ENCODE data around the gene STK38. TPM values are rescaled to one million over a fixed set of nuclear protein-coding genes. Genes with fewer than 3 reads are reported as not detected.

The STK38 gene
- total RNA-seq, 3 donors from 2014 or later: 27.5 to 39.4 (median 31.4) TPM

- peaks cover 5% of the 10 kb centered on the region for H3K36me3 ChIP-seq
- H3K9me3 ChIP-seq: no peaks in the 10 kb centered on the region
- DNase-seq (ENCODE audit: low spot score in 2 of 2): no peak
- no peaks in the 10 kb centered on the region for H3K27me3 ChIP-seq
- peaks cover 0 to 6% of the 10 kb centered on the region in 2 donors for H3K4me1 ChIP-seq
- no peak overlapping the region for H3K27ac ChIP-seq
- no peak overlapping the region for H3K4me3 ChIP-seq
- TF ChIP-seq CTCF (IDR thresholded peaks at IDR 0.05) (no peak), POLR2A (IDR thresholded peaks at IDR 0.05) (no peak), POLR2AphosphoS5 (IDR thresholded peaks at IDR 0.05) (no peak)
- intact Hi-C loops (cut with DNase I; ENCODE audit: low total_unique reads): no loop called here
These were observed 32.5 kb downstream of the STK38 start for GRCh38 chr6:36514554-36515456.

- no peaks in the 10 kb centered on the region for H3K9me3 ChIP-seq
- H3K27me3 ChIP-seq: no peaks in the 10 kb centered on the region
- H3K27ac ChIP-seq: no peak overlapping the region
- intact Hi-C loops (cut with DNase I; ENCODE audit: low total_unique reads): no loop called here
- no peak for DNase-seq (ENCODE audit: low spot score in 2 of 2)
- no peaks in the 10 kb centered on the region for H3K4me1 ChIP-seq
- no peak overlapping the region for H3K4me3 ChIP-seq
- H3K36me3 ChIP-seq: no peaks in the 10 kb centered on the region
- TF ChIP-seq CTCF (IDR thresholded peaks at IDR 0.05): no peak
- TF ChIP-seq POLR2AphosphoS5 (IDR thresholded peaks at IDR 0.05): no peak
- TF ChIP-seq POLR2A (IDR thresholded peaks at IDR 0.05): no peak
These were observed 36.9 kb downstream of the STK38 start for GRCh38 chr6:36510365-36510764.

- no peaks in the 10 kb centered on the region for H3K9me3 ChIP-seq
- no peaks in the 10 kb centered on the region for H3K27me3 ChIP-seq
- no peak for TF ChIP-seq CTCF (IDR thresholded peaks at IDR 0.05)
- no peak for TF ChIP-seq POLR2AphosphoS5 (IDR thresholded peaks at IDR 0.05)
- TF ChIP-seq POLR2A (IDR thresholded peaks at IDR 0.05): no peak
- no peak for DNase-seq (ENCODE audit: low spot score in 2 of 2)
- no peaks in the 10 kb centered on the region for H3K36me3 ChIP-seq
- H3K27ac ChIP-seq: no peak overlapping the region
- no peaks in the 10 kb centered on the region for H3K4me1 ChIP-seq
- no peak overlapping the region for H3K4me3 ChIP-seq
- intact Hi-C loops (cut with DNase I; ENCODE audit: low total_unique reads): loop anchor here (1.0 kb wide), 1 partner anchor 11 kb away; no protein-coding TSS in a partner anchor
These were observed 38.7 kb downstream of the STK38 start for GRCh38 chr6:36508532-36508931.

- intact Hi-C loops (cut with DNase I; ENCODE audit: low total_unique reads): no loop called here
These were observed 40.7 kb downstream of the STK38 start for GRCh38 chr6:36506611-36507010.

More at GRCh38 chr6:36506611-36507010, 40.7 kb downstream of the STK38 start:
- Histone ChIP-seq H3K9me3 (no peaks in the 10 kb centered on the region), H3K27ac (peak overlapping the region in 1 of 2 donors; percentile 7), H3K4me3 (no peak overlapping the region), H3K36me3 (no peaks in the 10 kb centered on the region), H3K27me3 (no peaks in the 10 kb centered on the region), H3K4me1 (no peaks in the 10 kb centered on the region)
- no peak for DNase-seq (ENCODE audit: low spot score in 2 of 2)
- no peak for TF ChIP-seq CTCF (IDR thresholded peaks at IDR 0.05)
- no peak for TF ChIP-seq POLR2AphosphoS5 (IDR thresholded peaks at IDR 0.05)
- TF ChIP-seq POLR2A (IDR thresholded peaks at IDR 0.05): no peak

All from breast epithelium (tissue), 4 donors.